ENCODE results near the gene NOTCH1.

Gene NOTCH1

GRCh38 chr9:136470792-136471469 lies 74.9 kb downstream of the NOTCH1 start:
- no peak for DNase-seq

- no peak for DNase-seq
Measured at GRCh38 chr9:136470356-136470755, 75.5 kb downstream of the NOTCH1 start.

- DNase-seq = no peak
Measured at GRCh38 chr9:136467766-136468165, 78.1 kb downstream of the NOTCH1 start.

- no peak for DNase-seq
Measured at GRCh38 chr9:136466155-136466541, 79.7 kb downstream of the NOTCH1 start.

- no peak for DNase-seq
Measured at GRCh38 chr9:136465500-136466154, 80.2 kb downstream of the NOTCH1 start.

GRCh38 chr9:136464241-136464640 lies 81.6 kb downstream of the NOTCH1 start:
- no peak for DNase-seq

- no peak for DNase-seq
Measured at GRCh38 chr9:136463578-136463977, 82.3 kb downstream of the NOTCH1 start.

- no peak for DNase-seq
Measured at GRCh38 chr9:136462664-136463063, 83.2 kb downstream of the NOTCH1 start.

GRCh38 chr9:136460772-136461325 lies 85.0 kb downstream of the NOTCH1 start:
- no peak for DNase-seq

- DNase-seq = no peak
Measured at GRCh38 chr9:136459425-136459824, 86.4 kb downstream of the NOTCH1 start.

GRCh38 chr9:136457326-136457725 lies 88.5 kb downstream of the NOTCH1 start:
- no peak for DNase-seq

- DNase-seq = no peak
Measured at GRCh38 chr9:136456258-136456657, 89.6 kb downstream of the NOTCH1 start.

GRCh38 chr9:136455043-136456002 lies 90.5 kb downstream of the NOTCH1 start:
- no peak for DNase-seq

- no peak for DNase-seq
Measured at GRCh38 chr9:136454026-136454796, 91.6 kb downstream of the NOTCH1 start.

GRCh38 chr9:136453326-136453725 lies 92.5 kb downstream of the NOTCH1 start:
- peak in 3 of 56 donors; percentile 3 to 21 (median 14) for DNase-seq

- DNase-seq = no peak
Measured at GRCh38 chr9:136451221-136451877, 94.5 kb downstream of the NOTCH1 start.

- DNase-seq = peak in 12 of 56 donors; percentile 7 to 70 (median 42)
Measured at GRCh38 chr9:136448655-136449054, 97.2 kb downstream of the NOTCH1 start.

- no peak for DNase-seq
Measured at GRCh38 chr9:136447173-136447778, 98.6 kb downstream of the NOTCH1 start.

GRCh38 chr9:136445799-136446198 lies 100.0 kb downstream of the NOTCH1 start:
- DNase-seq = no peak
